NCI-H524 (cell line): Measurements from ENCODE around the gene ATP6V0D1.

Experiments used
- DNase-seq, 2 experiments: peaks; one replicate each; lab custom pipeline; 2025; lab: John Stamatoyannopoulos, UW

The ATP6V0D1 gene

GRCh38 chr16:67480833-67481560, at the start of gene ATP6V0D1:
Gene ATP6V0D1 (minus strand): TSS chr16:67481157. CDS start chr16:67481086, 71 bp downstream.
- DNase-seq, result peak; percentile 96 to 99

GRCh38 chr16:67530013-67530939, 49.3 kb upstream of the ATP6V0D1 start:
- peak in 1 of 2 experiments; percentile 31 for DNase-seq

DNA sequence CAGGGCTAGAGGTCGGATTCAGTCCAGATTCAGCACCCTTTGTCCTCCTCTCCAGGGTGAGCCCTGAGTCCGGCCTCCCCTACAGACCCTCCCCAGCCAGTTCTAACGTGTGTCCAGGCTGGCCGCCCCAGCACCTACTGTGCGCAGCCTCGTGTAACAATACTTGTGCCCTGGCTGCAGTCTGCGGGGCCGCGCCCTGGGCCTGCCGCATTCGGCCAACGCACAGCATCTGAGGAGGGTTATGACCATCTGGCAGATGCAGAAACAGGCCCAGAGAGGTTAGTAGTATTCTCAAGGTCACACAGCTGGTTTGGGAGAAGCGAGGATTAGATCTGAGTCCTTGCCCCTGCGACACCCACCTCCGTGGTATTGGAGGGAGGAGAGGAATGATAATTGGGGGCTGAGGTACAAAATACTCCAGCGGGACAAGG, 48.6 kb upstream of the ATP6V0D1 start:
- no peak for DNase-seq

GRCh38 chr16:67528870-67529581, 48.1 kb upstream of the ATP6V0D1 start:
- peak in 1 of 2 experiments; percentile 49 for DNase-seq

- DNase-seq, result peak; percentile 18 to 45
These were observed 47.4 kb upstream of the ATP6V0D1 start, which contains the start of gene RIPOR1 for GRCh38 chr16:67528222-67528869. Gene RIPOR1 (plus strand): TSS chr16:67528829. CDS start chr16:67538447, 9,618 bp downstream.

GRCh38 chr16:67526149-67526791, 45.3 kb upstream of the ATP6V0D1 start:
- DNase-seq, result no peak

- DNase-seq, result no peak
These were observed 44.4 kb upstream of the ATP6V0D1 start for GRCh38 chr16:67525176-67525860.

- DNase-seq, result peak; percentile 98
These were observed 40.3 kb upstream of the ATP6V0D1 start for GRCh38 chr16:67521095-67521804.

DNA sequence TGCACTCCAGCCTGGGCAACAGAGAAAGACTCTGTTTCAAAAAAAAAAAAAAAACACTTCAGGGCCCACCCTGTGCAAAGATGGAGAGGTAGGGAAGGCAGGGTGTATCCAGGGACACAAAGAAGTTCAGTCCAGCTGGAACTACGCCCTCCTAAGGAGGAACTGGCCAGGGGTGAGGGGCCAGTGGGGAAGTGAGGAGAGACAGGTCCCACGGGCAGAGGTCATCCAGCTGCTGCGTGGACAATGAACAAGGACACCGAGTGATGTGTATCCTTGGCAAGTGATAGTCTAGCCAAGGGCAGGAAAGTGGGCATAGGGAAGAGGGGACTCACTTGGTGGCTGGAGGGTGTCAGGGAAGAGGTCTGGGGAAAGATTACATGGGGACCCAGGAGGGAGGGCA, 38.3 kb upstream of the ATP6V0D1 start:
- no peak for DNase-seq

GRCh38 chr16:67518676-67519075, 37.7 kb upstream of the ATP6V0D1 start:
- no peak for DNase-seq

DNA sequence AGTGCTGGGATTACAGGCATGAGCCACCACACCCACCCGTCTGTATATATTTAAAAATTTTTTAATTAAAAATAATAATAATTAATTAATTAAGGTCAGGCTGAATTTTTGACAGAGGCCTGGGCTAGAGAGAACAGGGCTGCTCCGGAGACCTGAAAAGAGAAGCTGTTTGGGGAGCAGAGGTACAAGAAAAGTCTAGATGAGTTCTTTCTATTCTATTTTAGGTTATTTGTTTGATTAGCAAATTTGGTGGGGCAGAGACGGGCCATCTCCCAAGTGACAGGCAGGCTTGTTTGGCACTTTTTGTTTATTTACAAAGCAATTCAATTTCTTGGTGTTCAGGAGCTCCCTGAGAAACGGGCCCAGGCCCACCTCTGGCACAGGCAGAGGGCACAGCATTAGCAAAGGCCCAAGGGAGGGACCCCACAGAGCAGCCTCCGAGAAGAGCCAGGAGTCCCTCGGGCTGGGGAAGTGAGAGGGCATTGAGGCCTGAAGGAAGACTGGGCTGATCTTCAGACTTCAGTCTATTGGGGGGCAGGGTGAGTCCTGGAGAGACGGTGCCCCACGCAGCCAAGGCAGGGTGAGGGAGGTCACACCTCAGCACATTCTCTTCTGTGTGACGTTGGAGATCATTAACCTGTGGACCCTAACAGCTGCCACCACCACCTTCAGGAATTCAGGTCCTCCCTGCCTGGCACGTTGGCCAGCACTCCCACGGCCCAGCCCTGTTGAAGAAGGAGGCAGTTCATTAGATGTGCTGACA, 36.9 kb upstream of the ATP6V0D1 start:
- DNase-seq, result no peak

GRCh38 chr16:67517155-67517445, 36.1 kb upstream of the ATP6V0D1 start:
- DNase-seq, result no peak

DNA sequence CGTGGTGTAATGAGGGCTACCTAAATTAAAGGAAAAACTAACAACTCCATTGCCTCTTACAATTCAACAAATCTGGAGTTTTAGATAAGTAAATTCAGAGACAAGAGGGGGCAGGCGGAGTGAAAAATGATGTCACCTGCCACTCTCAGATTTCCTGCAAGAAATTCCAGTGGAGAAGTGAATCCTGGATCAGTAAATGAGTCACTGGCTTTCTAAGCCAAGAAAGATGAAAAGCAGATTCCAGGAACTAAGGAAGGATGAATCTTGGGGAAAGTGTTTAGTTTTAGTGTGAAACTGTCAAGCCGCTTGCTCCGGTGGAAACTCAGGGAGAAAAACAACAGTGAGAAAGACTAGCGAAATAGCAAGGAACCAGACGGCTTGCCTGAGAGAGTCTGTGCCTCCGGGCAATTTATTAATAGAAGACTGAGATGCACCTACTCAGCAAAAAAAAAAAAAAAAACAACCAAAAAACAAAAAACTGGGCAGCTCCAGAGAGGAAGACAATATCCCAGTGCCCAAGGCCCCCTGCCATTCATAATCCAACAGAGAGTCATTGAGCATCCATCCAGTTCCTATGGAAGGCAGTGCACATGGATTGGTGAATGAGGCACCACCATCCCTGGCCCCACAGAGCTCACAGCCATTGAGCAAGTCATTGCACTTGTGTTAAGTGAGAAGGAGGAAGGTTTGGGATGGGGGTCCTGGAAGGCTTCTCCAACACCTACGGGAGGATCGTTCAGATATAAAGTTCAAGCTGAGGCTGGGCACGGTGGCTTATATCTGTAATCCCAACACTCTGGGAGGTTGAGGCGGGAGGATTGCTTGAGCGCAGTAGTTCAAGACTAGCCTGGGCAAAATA, 35.6 kb upstream of the ATP6V0D1 start:
- DNase-seq, result no peak

- DNase-seq, result peak; percentile 65 to 88
These were observed 33.4 kb upstream of the ATP6V0D1 start for GRCh38 chr16:67514382-67514828.

GRCh38 chr16:67513892-67514291, 32.9 kb upstream of the ATP6V0D1 start:
- peak in 1 of 2 experiments; percentile 19 for DNase-seq

- no peak for DNase-seq
These were observed 28.1 kb upstream of the ATP6V0D1 start for GRCh38 chr16:67509016-67509415.

DNA sequence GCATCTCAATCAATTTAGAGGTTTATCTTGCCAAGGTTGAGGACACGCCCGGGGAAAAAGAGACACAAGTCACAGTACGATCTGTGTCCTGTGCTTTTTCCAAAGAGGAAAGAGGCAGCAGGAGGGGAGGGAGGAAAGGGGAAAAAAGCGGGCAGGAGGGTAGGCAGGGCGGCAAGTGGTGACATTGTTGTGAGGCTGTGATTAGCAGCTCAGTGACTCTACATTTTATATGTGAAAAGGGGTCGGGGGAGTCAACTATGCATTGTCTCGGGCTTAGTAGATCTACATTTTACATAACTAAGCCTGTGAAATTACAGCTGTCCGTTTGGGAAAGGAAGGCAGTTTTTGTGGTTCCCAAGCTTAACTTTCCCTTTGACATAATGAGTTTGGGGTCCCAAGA, 25.5 kb upstream of the ATP6V0D1 start:
- DNase-seq, result no peak
